Fibroblast of lung (primary cell): ENCODE measurements around the gene ELP4.

Source experiments
- EZH2 ChIP-seq: IDR thresholded peaks from 2 replicates; pipeline ENCODE4 v1.5.1; 2012; ENCODE audit warnings: low read length, control low read depth, mild to moderate bottlenecking; ENCODE audit errors: missing control alignments
- TF ChIP-seq, protein P1 (sequence below), 2 donors: IDR thresholded peaks in 1 of 2; conservative IDR thresholded peaks in 1 of 2; 1 replicate in 1 of 2; 2 replicates in 1 of 2; pipeline ENCODE4 v1.5.1; 2011 to 2012; ENCODE audit warnings: low read length in 2 of 2, control low read depth in 1 of 2, inconsistent platforms in 1 of 2, low read depth in 1 of 2, mild to moderate bottlenecking in 1 of 2

DNA sequence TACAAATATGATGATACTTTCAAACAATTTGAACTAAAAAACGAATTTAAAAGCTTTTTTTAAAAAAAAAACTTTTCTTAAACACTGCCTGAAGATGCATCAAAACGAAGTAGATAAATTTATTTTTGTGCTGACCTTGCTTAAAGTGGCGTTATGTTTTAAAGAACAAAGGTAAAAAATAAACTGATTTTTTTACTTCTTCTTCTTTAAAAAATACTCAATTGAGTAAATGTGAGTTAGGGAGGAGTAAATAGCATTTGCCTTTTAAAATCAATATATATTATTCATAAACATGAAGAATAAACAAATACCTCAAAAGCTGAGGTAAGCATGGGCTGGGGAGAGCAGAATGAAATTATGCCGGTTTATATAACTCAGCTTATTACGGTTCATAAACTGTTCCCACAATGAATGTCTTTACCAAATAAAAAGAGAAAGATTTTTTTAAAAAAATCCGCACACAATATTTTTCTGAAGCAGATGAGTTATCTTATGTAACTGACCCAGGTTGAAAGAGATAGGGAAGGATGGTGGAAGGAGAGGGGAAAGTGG lies 292.5 kb downstream of the ELP4 start:
- TF ChIP-seq, protein P1, sequence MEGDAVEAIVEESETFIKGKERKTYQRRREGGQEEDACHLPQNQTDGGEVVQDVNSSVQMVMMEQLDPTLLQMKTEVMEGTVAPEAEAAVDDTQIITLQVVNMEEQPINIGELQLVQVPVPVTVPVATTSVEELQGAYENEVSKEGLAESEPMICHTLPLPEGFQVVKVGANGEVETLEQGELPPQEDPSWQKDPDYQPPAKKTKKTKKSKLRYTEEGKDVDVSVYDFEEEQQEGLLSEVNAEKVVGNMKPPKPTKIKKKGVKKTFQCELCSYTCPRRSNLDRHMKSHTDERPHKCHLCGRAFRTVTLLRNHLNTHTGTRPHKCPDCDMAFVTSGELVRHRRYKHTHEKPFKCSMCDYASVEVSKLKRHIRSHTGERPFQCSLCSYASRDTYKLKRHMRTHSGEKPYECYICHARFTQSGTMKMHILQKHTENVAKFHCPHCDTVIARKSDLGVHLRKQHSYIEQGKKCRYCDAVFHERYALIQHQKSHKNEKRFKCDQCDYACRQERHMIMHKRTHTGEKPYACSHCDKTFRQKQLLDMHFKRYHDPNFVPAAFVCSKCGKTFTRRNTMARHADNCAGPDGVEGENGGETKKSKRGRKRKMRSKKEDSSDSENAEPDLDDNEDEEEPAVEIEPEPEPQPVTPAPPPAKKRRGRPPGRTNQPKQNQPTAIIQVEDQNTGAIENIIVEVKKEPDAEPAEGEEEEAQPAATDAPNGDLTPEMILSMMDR (conservative IDR thresholded peaks at IDR 0.05 in 1 of 2, IDR thresholded peaks at IDR 0.05 in 1 of 2; ENCODE audit: low read depth in 1 of 2, low read length in 2 of 2): no peak
- TF ChIP-seq EZH2: no peak
